Neural cell (in vitro differentiated cells): ENCODE data around the gene RNF113B. TPM values are rescaled to one million over a fixed set of nuclear protein-coding genes. Genes with fewer than 3 reads are reported as not detected.

ENCODE experiments used
- H2AFZ ChIP-seq: fragments of 200-600, 300-800 bp; sonication (generic), shearing (Covaris generic); 2 replicates; pipeline ENCODE4 v1.6.0; 2014; ENCODE audit warnings: low read depth, mild to moderate bottlenecking, antibody characterized with exemption, low read length, moderate library complexity
- H3F3A ChIP-seq: fragments of 200-600 bp; shearing (Covaris generic); 2 replicates; pipeline ENCODE4 v1.6.1; 2016; ENCODE audit warnings: mild to moderate bottlenecking, moderate library complexity, mixed read lengths, antibody characterized with exemption, low read length; ENCODE audit not compliant: insufficient read depth, poor library complexity, severe bottlenecking
- H3K27ac ChIP-seq: fragments of 200-600, 300-800 bp; sonication (generic), shearing (Covaris generic); 2 replicates; pipeline ENCODE4 v1.5.1; 2014; ENCODE audit warnings: mild to moderate bottlenecking, low read length, moderate library complexity
- H3K27me3 ChIP-seq: fragments of 300-800, 200-600 bp; sonication (generic), shearing (Covaris generic); 2 replicates; pipeline ENCODE4 v1.6.0; 2014; ENCODE audit warnings: mild to moderate bottlenecking, low read depth, low read length, moderate library complexity; ENCODE audit not compliant: insufficient read depth
- H3K36me3 ChIP-seq: fragments of 300-800, 200-600 bp; sonication (generic), shearing (Covaris generic); 2 replicates; pipeline ENCODE4 v1.5.1; 2014; ENCODE audit warnings: mild to moderate bottlenecking, antibody characterized with exemption, low read length, moderate library complexity; ENCODE audit not compliant: insufficient read depth
- H3K4me2 ChIP-seq: fragments of 300-800, 200-600 bp; sonication (generic), shearing (Covaris generic); 2 replicates; pipeline ENCODE4 v1.6.0; 2014; ENCODE audit warnings: mild to moderate bottlenecking, low read length
- H3K4me3 ChIP-seq: fragments of 300-800, 200-600 bp; sonication (generic), shearing (Covaris generic); 2 replicates; pipeline ENCODE4 v1.5.1; 2014; ENCODE audit warnings: mild to moderate bottlenecking, low read length, moderate library complexity
- H3K79me2 ChIP-seq: fragments of 200-600 bp; shearing (Covaris generic); replicated peaks from 2 replicates; pipeline ENCODE4 v1.6.0; 2014; ENCODE audit warnings: mild to moderate bottlenecking, low read length, moderate library complexity; ENCODE audit not compliant: insufficient read depth
- H3K9ac ChIP-seq: fragments of 300-800, 200-600 bp; sonication (generic), shearing (Covaris generic); 2 replicates; pipeline ENCODE4 v1.6.1; 2016; ENCODE audit warnings: mild to moderate bottlenecking, low read length, mixed read lengths
- H3K9me2 ChIP-seq: fragments of 200-600 bp; shearing (Covaris generic); 2 replicates; pipeline ENCODE4 v1.6.1; 2016; ENCODE audit warnings: mild to moderate bottlenecking, low read length, mixed read lengths; ENCODE audit not compliant: insufficient read depth
- H3K9me3 ChIP-seq: fragments of 200-600, 300-800 bp; sonication (generic), shearing (Covaris generic); 2 replicates; pipeline ENCODE4 v1.6.1; 2016; ENCODE audit warnings: mild to moderate bottlenecking, mixed run types, low read length, moderate library complexity, mixed read lengths
- H4K20me1 ChIP-seq: fragments of 200-600 bp; shearing (Covaris generic); 2 replicates; pipeline ENCODE4 v1.6.1; 2016; ENCODE audit warnings: mild to moderate bottlenecking, mixed run types; ENCODE audit not compliant: insufficient read depth
- EP300 ChIP-seq: fragments of 450-650 bp; conservative IDR thresholded peaks from 2 replicates; pipeline ENCODE4 v1.6.1; 2014; ENCODE audit warnings: antibody characterized with exemption, mild to moderate bottlenecking, moderate library complexity; ENCODE audit not compliant: poor library complexity, severe bottlenecking
- EZH2 ChIP-seq: fragments of 200-600, 300-800 bp; shearing (Covaris generic), sonication (generic); IDR thresholded peaks from 2 replicates; pipeline ENCODE4 v1.6.1; 2014; ENCODE audit warnings: antibody characterized with exemption, low read length, borderline replicate concordance, mild to moderate bottlenecking; ENCODE audit not compliant: insufficient read depth, poor library complexity, severe bottlenecking
- MXI1 ChIP-seq: fragments of 450-650 bp; conservative IDR thresholded peaks from 2 replicates; pipeline ENCODE4 v1.6.1; 2014; ENCODE audit warnings: antibody characterized with exemption, mild to moderate bottlenecking; ENCODE audit not compliant: poor library complexity, severe bottlenecking
- POLR2AphosphoS5 ChIP-seq: IDR thresholded peaks from 2 replicates; pipeline ENCODE4 v1.6.1; 2012
- RAD21 ChIP-seq: fragments of 450-650 bp; conservative IDR thresholded peaks from 2 replicates; pipeline ENCODE4 v1.6.1; 2014; ENCODE audit warnings: antibody characterized with exemption, mild to moderate bottlenecking, moderate library complexity
- REST ChIP-seq: IDR thresholded peaks from 2 replicates; pipeline ENCODE4 v1.6.1; 2012; ENCODE audit warnings: borderline replicate concordance
- SMC3 ChIP-seq: fragments of 450-650 bp; conservative IDR thresholded peaks from 2 replicates; pipeline ENCODE4 v1.6.1; 2014; ENCODE audit warnings: antibody characterized with exemption, mild to moderate bottlenecking, moderate library complexity; ENCODE audit not compliant: poor library complexity
- TAF1 ChIP-seq: IDR thresholded peaks from 2 replicates; pipeline ENCODE4 v1.6.1; 2012; ENCODE audit warnings: low read depth
- polyA plus RNA-seq: library from polyadenylated mRNA; depleted of rRNA; stranded (reverse); fragments of >200 nt; gene quantifications from 2 replicates; pipeline ENCODE4 v1.2.3, GENCODE V29; 2014
- TF ChIP-seq, protein P1 (sequence below): fragments of 450-650 bp; IDR thresholded peaks from 2 replicates; pipeline ENCODE4 v1.5.1; 2014; ENCODE audit warnings: antibody characterized with exemption, mild to moderate bottlenecking, moderate library complexity; ENCODE audit not compliant: poor library complexity, severe bottlenecking

RNF113B gene
- polyA plus RNA-seq, 1 donor from 2014 or later, result not detected

DNA sequence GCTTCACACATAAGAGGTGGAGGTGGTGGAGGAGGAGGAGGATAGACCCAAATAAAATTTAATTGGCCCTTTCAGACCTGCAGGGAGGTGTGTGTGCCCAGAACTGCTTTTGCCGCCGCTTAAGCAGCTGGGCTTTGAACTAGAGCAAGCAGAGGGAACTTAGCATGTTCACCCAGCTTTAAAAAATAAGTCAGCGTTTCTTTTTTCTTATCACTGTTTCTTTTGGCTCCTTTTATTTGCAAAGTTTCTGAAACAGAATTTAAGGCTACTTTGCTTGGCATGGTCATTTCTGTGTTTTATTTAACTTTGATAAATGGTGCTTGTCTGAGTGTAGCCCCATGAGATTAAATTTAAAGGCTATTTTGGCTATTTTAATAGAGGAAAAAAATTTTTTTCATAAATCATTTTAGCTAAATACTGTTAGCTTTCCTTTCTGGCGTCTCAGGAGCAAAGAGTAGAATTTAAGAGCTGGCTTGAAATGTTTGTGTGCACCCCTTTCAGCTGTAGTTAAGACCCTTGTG, 43.3 kb upstream of the RNF113B start:
- Histone ChIP-seq H3K9me3 (no peaks in the 10 kb centered on the region), H3K9ac (no peak overlapping the region), H2AFZ (no peak overlapping the region), H3K79me2 (peaks cover 15% of the 10 kb centered on the region), H4K20me1 (no peaks in the 10 kb centered on the region), H3K9me2 (no peaks in the 10 kb centered on the region), H3F3A (no peaks in the 10 kb centered on the region), H3K4me3 (no peak overlapping the region), H3K27me3 (no peaks in the 10 kb centered on the region), H3K27ac (no peak overlapping the region), H3K36me3 (no peaks in the 10 kb centered on the region), H3K4me2 (no peak overlapping the region)
- TF ChIP-seq RAD21 (no peak), TAF1 (no peak), POLR2AphosphoS5 (no peak), SMC3 (no peak), EP300 (no peak)
- TF ChIP-seq, protein P1, sequence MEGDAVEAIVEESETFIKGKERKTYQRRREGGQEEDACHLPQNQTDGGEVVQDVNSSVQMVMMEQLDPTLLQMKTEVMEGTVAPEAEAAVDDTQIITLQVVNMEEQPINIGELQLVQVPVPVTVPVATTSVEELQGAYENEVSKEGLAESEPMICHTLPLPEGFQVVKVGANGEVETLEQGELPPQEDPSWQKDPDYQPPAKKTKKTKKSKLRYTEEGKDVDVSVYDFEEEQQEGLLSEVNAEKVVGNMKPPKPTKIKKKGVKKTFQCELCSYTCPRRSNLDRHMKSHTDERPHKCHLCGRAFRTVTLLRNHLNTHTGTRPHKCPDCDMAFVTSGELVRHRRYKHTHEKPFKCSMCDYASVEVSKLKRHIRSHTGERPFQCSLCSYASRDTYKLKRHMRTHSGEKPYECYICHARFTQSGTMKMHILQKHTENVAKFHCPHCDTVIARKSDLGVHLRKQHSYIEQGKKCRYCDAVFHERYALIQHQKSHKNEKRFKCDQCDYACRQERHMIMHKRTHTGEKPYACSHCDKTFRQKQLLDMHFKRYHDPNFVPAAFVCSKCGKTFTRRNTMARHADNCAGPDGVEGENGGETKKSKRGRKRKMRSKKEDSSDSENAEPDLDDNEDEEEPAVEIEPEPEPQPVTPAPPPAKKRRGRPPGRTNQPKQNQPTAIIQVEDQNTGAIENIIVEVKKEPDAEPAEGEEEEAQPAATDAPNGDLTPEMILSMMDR, result no peak

GRCh38 chr13:98219685-98220084, 42.6 kb upstream of the RNF113B start:
- H3F3A ChIP-seq, result no peaks in the 10 kb centered on the region
- H3K9me2 ChIP-seq, result no peaks in the 10 kb centered on the region
- no peak overlapping the region for H3K27ac ChIP-seq
- TF ChIP-seq POLR2AphosphoS5, result no peak
- TF ChIP-seq MXI1, result no peak
- TF ChIP-seq SMC3, result no peak
- TF ChIP-seq EP300, result no peak
- TF ChIP-seq RAD21, result no peak
- TF ChIP-seq TAF1, result no peak
- TF ChIP-seq, protein P1, result no peak
- TF ChIP-seq EZH2, result no peak
- TF ChIP-seq REST, result no peak
- no peak overlapping the region for H2AFZ ChIP-seq
- H3K4me2 ChIP-seq, result no peak overlapping the region
- H3K4me3 ChIP-seq, result no peak overlapping the region
- H3K9me3 ChIP-seq, result no peaks in the 10 kb centered on the region
- no peaks in the 10 kb centered on the region for H3K27me3 ChIP-seq
- peaks cover 15% of the 10 kb centered on the region for H3K79me2 ChIP-seq
- H3K9ac ChIP-seq, result no peak overlapping the region
- H4K20me1 ChIP-seq, result no peaks in the 10 kb centered on the region
- H3K36me3 ChIP-seq, result no peaks in the 10 kb centered on the region
